GM19099 (cell line): ENCODE data around the gene SLF1.

ENCODE experiments used
- POLR2A ChIP-seq: IDR thresholded peaks from 3 replicates; pipeline ENCODE4 v1.6.1; 2011; ENCODE audit warnings: low read depth; ENCODE audit not compliant: insufficient read length; ENCODE audit errors: extremely low read depth

Gene SLF1

GRCh38 chr5:94736498-94736897, 118.0 kb downstream of the SLF1 start:
- no peak for TF ChIP-seq POLR2A

- no peak for TF ChIP-seq POLR2A
Measured at GRCh38 chr5:94740286-94740685, 121.8 kb downstream of the SLF1 start.

GRCh38 chr5:94742852-94743251, 124.4 kb downstream of the SLF1 start:
- TF ChIP-seq POLR2A = no peak

GRCh38 chr5:94744906-94745305, 126.4 kb downstream of the SLF1 start:
- no peak for TF ChIP-seq POLR2A

- no peak for TF ChIP-seq POLR2A
Measured at GRCh38 chr5:94745786-94746730, 127.6 kb downstream of the SLF1 start.

- no peak for TF ChIP-seq POLR2A
Measured at GRCh38 chr5:94746731-94747124, 128.3 kb downstream of the SLF1 start.
